ENCODE results near the gene MRC2. TPM values are rescaled to one million over a fixed set of nuclear protein-coding genes. Genes with fewer than 3 reads are reported as not detected.

The MRC2 gene
- total and polyA plus RNA-seq, 9 of the 15 experiments (the other 6 are each of a cell fraction or from before 2014, with no cell fraction given) = 0.28 to 11.5 (median 6.6) TPM

GRCh38 chr17:62644487-62645173 is 17.2 kb downstream of the MRC2 start (continued):
- TF ChIP-seq KDM5B (IDR thresholded peaks at IDR 0.05; ENCODE audit: insufficient replicate concordance, low read depth, low read length) (no peak), RREB1 (CRISPR knock-in tag; IDR thresholded peaks at IDR 0.05) (no peak), FUS (optimal IDR thresholded peaks at IDR 0.05; ENCODE audit: low read depth, low read length) (no peak), RBM39 (optimal IDR thresholded peaks at IDR 0.05; ENCODE audit: low read depth, low read length) (no peak), BDP1 (IDR thresholded peaks at IDR 0.05; ENCODE audit: insufficient read depth, insufficient read length) (no peak), MCM7 (IDR thresholded peaks at IDR 0.05) (no peak), RFX5 (IDR thresholded peaks at IDR 0.05; ENCODE audit: low read depth, low read length) (no peak), SAP30 (IDR thresholded peaks at IDR 0.05; ENCODE audit: borderline replicate concordance, insufficient read depth, low read depth, low read length, poor library complexity, severe bottlenecking) (no peak), ATF6 (CRISPR knock-in tag; IDR thresholded peaks at IDR 0.05) (no peak), ESRRA (IDR thresholded peaks at IDR 0.05; ENCODE audit: borderline replicate concordance, low read depth) (no peak), SMAD4 (CRISPR knock-in tag; conservative IDR thresholded peaks at IDR 0.05) (no peak), SRF (CRISPR knock-in tag; IDR thresholded peaks at IDR 0.05) (peak in 1 of 2 experiments; percentile 68; a peak in 1 of 4 replicates), MTF1 (CRISPR knock-in tag; IDR thresholded peaks at IDR 0.05; ENCODE audit: borderline replicate concordance) (no peak), SMARCA5 (IDR thresholded peaks at IDR 0.05) (no peak), TOE1 (IDR thresholded peaks at IDR 0.05; ENCODE audit: borderline replicate concordance) (peak; percentile 99), TOE1 (CRISPR knock-in tag; IDR thresholded peaks at IDR 0.05; ENCODE audit: borderline replicate concordance, low read depth) (no peak), ZNF717 (CRISPR knock-in tag; IDR thresholded peaks at IDR 0.05) (no peak), BHLHE40 (IDR thresholded peaks at IDR 0.05; ENCODE audit: low read length) (peak; percentile 67), ZNF133 (CRISPR knock-in tag; IDR thresholded peaks at IDR 0.05) (no peak)

Measured in K562 (cell line).